ENCODE results near the gene FARSA. TPM values are rescaled to one million over a fixed set of nuclear protein-coding genes. Genes with fewer than 3 reads are reported as not detected.
"Not testable (repeated sequence)": the region's sequence is repeated elsewhere in the genome, so short reads cannot be mapped to it uniquely, and the experiment has no call there.

Gene FARSA
- total RNA-seq, 1 donor from 2014 or later: 44.4 TPM

- Histone ChIP-seq H3K27me3 (ENCODE audit: low read depth) (no peaks in the 10 kb centered on the region), H3K9me3 (no peaks in the 10 kb centered on the region), H3K36me3 (peaks cover 60% of the 10 kb centered on the region), H3K27ac (no peak overlapping the region), H3K4me1 (peaks cover 16% of the 10 kb centered on the region), H3K4me3 (no peak overlapping the region)
- no peak for DNase-seq
- intact Hi-C loops (cut with DNase I): no loop called here
- TF ChIP-seq, protein P1, sequence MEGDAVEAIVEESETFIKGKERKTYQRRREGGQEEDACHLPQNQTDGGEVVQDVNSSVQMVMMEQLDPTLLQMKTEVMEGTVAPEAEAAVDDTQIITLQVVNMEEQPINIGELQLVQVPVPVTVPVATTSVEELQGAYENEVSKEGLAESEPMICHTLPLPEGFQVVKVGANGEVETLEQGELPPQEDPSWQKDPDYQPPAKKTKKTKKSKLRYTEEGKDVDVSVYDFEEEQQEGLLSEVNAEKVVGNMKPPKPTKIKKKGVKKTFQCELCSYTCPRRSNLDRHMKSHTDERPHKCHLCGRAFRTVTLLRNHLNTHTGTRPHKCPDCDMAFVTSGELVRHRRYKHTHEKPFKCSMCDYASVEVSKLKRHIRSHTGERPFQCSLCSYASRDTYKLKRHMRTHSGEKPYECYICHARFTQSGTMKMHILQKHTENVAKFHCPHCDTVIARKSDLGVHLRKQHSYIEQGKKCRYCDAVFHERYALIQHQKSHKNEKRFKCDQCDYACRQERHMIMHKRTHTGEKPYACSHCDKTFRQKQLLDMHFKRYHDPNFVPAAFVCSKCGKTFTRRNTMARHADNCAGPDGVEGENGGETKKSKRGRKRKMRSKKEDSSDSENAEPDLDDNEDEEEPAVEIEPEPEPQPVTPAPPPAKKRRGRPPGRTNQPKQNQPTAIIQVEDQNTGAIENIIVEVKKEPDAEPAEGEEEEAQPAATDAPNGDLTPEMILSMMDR (IDR thresholded peaks at IDR 0.05): no peak
- ATAC-seq: no peak
Observed at GRCh38 chr19:12930002-12930645, 3.4 kb downstream of the FARSA start.

DNA sequence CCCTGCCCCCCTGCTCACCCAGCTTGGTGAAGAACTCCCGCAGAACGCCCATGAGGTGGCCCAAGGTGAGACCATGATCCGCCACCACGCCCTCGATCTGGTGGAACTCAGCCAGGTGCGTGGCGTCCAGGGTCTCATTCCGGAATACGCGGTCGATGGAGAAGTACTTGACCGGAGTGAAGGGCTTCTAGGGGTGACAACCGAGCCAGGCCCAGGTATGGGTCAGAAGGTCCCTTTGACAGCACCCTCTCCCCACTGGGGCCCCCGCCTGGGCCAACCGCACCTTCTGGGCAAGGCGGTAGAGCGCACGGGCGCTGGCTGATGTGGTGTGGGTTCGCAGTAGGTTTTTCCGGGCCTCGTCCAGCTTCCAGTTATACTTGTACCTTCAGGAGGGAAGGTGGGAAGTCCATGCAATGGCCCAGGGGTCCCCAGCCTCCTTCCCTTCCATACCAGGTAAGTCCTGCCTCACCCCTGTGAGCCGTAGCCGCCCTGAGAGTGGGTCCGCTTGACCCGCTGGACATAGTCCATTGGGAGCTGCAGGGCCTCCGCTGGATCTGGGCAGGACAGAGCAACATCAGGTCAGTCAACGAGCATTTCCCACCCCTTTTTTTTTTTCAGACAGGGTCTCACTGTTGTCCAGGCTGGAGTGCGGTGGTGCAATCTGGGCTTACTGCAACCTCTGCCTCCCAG is 8.7 kb downstream of the FARSA start:
- ATAC-seq: no peak

DNA sequence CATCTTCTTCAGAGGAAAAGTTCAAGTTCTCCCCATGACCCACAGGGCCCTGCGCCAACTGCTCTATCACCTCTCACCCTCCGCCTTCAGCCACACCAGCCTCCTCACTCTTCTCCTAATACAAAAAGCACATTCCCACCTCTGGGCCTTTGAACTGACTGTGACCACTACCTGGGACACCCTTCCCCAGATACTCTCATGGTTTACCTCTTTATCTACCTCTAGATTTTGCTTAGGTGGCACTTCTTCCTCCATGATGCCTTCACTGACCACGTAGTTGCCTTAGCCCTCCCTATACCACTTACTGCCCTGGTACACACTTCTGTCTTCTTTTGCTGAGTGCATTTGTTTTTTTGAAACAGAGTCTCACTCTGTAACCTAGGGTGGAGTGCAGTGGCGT is 10.6 kb downstream of the FARSA start:
- Histone ChIP-seq H3K9me3 (no peaks in the 10 kb centered on the region), H3K36me3 (peaks cover 60% of the 10 kb centered on the region), H3K27ac (no peak overlapping the region), H3K4me1 (peaks cover 6% of the 10 kb centered on the region), H3K4me3 (no peak overlapping the region), H3K27me3 (ENCODE audit: low read depth) (no peaks in the 10 kb centered on the region)
- ATAC-seq (no peak), DNase-seq (no peak)
- intact Hi-C loops (cut with DNase I): no loop called here
- TF ChIP-seq, protein P1 (IDR thresholded peaks at IDR 0.05): no peak

More for the DNA sequence above, 8.7 kb downstream of the FARSA start:
- TF ChIP-seq, protein P1 (IDR thresholded peaks at IDR 0.05): no peak
- H3K27me3 ChIP-seq (ENCODE audit: low read depth): no peaks in the 10 kb centered on the region
- H3K4me1 ChIP-seq: no peaks in the 10 kb centered on the region
- intact Hi-C loops (cut with DNase I): no loop called here
- no peak overlapping the region for H3K27ac ChIP-seq
- H3K9me3 ChIP-seq: no peaks in the 10 kb centered on the region
- H3K4me3 ChIP-seq: no peak overlapping the region
- DNase-seq: no peak
- peaks cover 78% of the 10 kb centered on the region for H3K36me3 ChIP-seq

DNA sequence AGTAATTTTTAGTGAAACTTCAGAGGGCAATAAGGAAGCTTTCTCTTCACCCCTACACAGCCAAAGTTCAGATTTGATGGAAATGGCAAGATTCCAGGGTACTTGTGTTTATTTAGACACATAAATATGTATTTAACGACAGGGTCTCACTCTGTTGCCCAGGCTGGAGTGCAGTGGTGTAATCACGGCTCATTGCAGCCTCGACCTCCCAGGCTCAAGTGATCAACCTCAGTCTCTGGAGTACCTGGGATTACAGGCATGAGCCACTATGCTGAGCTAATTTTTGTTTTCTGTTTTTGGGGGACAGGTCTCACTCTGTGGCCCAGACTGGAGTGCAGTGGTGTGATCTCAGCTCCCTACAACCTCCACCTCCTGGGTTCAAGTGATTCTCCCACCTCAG is 12.5 kb downstream of the FARSA start:
- Histone ChIP-seq H3K36me3 (peaks cover 41% of the 10 kb centered on the region), H3K4me1 (peaks cover 6% of the 10 kb centered on the region), H3K4me3 (no peak overlapping the region), H3K9me3 (no peaks in the 10 kb centered on the region), H3K27ac (no peak overlapping the region), H3K27me3 (ENCODE audit: low read depth) (no peaks in the 10 kb centered on the region)
- DNase-seq (no peak), ATAC-seq (no peak)
- intact Hi-C loops (cut with DNase I): no loop called here
- TF ChIP-seq, protein P1 (IDR thresholded peaks at IDR 0.05): no peak

DNA sequence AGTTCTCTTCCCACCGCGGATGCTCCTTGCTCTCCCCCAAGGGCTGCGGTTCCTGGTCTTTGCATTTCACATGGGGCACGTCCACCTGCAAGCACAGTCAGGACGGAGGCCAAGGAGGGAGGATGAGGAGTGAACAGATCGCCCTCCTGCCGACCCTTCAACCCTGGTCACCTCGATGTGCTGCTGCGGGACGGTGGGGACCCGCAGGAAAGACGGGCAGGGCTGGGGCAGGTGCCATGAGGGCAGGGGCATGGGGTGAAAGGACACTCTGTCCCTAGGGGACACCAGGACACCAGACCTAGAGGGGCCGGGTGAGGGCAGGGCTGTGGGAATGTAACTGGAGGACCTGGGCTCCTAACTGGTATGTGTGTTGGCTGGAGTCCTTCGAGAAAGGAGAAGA is 15.3 kb downstream of the FARSA start:
- H3K36me3 ChIP-seq: peaks cover 13% of the 10 kb centered on the region
- H3K27me3 ChIP-seq (ENCODE audit: low read depth): no peaks in the 10 kb centered on the region
- DNase-seq (no peak), ATAC-seq (no peak)
- TF ChIP-seq, protein P1 (IDR thresholded peaks at IDR 0.05): no peak
- intact Hi-C loops (cut with DNase I): no loop called here
- H3K4me3 ChIP-seq: no peak overlapping the region
- H3K27ac ChIP-seq: no peak overlapping the region
- H3K4me1 ChIP-seq: peaks cover 16% of the 10 kb centered on the region
- no peaks in the 10 kb centered on the region for H3K9me3 ChIP-seq

DNA sequence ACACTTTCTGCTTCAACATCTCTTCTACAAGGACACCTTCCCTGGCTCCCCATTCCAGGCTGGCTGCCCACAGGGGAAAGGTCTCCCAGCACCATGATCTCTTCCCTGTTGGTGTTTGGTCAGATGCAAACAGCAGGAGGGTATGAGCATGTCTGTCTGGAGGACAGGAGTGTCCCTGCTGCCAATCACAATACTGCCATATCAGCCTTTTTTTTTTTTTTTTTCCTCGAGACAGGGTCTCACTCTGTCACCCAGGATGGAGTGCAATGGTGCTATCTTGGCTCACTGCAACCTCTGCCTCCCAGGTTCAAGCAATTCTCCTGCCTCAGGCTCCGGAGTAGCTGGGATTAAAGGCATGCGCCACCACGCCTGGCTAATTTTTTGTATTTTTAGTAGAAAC is 17.7 kb downstream of the FARSA start:
- H3K27ac ChIP-seq; H3K27me3 ChIP-seq (ENCODE audit: low read depth); DNase-seq; H3K9me3 ChIP-seq; intact Hi-C loops (cut with DNase I); H3K4me3 ChIP-seq; ATAC-seq; H3K36me3 ChIP-seq: not testable (repeated sequence)
- H3K4me1 ChIP-seq: peaks cover 27% of the 10 kb centered on the region
